Inflammatory macrophage (primary cell): ENCODE results near the gene CCDC51.
"Not testable (repeated sequence)": the region's sequence is repeated elsewhere in the genome, so short reads cannot be mapped to it uniquely, and the experiment has no call there.

Source experiments
- DNase-seq, 2 donors: peaks; one replicate each; pipeline ENCODE4 v3.0.0-alpha.2; 2020 to 2022

Gene CCDC51

GRCh38 chr3:48465531-48466378 is 25.8 kb upstream of the CCDC51 start:
- DNase-seq, result peak; percentile 99

GRCh38 chr3:48465237-48465530 is 25.3 kb upstream of the CCDC51 start:
- DNase-seq, result no peak

GRCh38 chr3:48464713-48465221 is 24.8 kb upstream of the CCDC51 start:
- no peak for DNase-seq

GRCh38 chr3:48463703-48464102 is 23.8 kb upstream of the CCDC51 start:
- DNase-seq, result no peak

GRCh38 chr3:48461767-48462166 is 21.8 kb upstream of the CCDC51 start:
- not testable (repeated sequence) for DNase-seq

GRCh38 chr3:48460517-48460902 is 20.6 kb upstream of the CCDC51 start:
- DNase-seq, result no peak

- no peak for DNase-seq
These were observed 20.0 kb upstream of the CCDC51 start for GRCh38 chr3:48459773-48460516.

GRCh38 chr3:48459331-48459730 is 19.4 kb upstream of the CCDC51 start:
- DNase-seq, result no peak

- DNase-seq, result no peak
These were observed 16.5 kb upstream of the CCDC51 start for GRCh38 chr3:48456456-48456855.

- DNase-seq, result no peak
These were observed 11.4 kb upstream of the CCDC51 start for GRCh38 chr3:48451270-48451669.

- peak; percentile 87 to 91 for DNase-seq
These were observed 6.7 kb upstream of the CCDC51 start, which contains the start of gene ATRIP for GRCh38 chr3:48446425-48447193. Gene ATRIP, plus strand, starts transcription at chr3:48446737. Its CDS starts 109 bp downstream, at chr3:48446846.

- DNase-seq, result no peak
These were observed 6.1 kb upstream of the CCDC51 start for GRCh38 chr3:48446043-48446424.

- no peak for DNase-seq
These were observed 5.5 kb upstream of the CCDC51 start for GRCh38 chr3:48445277-48445882.

GRCh38 chr3:48441940-48442339 is 2.0 kb upstream of the CCDC51 start:
- no peak for DNase-seq

- DNase-seq, result peak in 1 of 2 donors; percentile 9
These were observed 655 bp upstream of the CCDC51 start for GRCh38 chr3:48440590-48440958.

GRCh38 chr3:48437812-48438211 is 2.1 kb downstream of the CCDC51 start:
- no peak for DNase-seq

- no peak for DNase-seq
These were observed 3.1 kb downstream of the CCDC51 start for GRCh38 chr3:48436855-48437254.

GRCh38 chr3:48436477-48436787 is 3.5 kb downstream of the CCDC51 start:
- no peak for DNase-seq

- peak; percentile 81 to 87 for DNase-seq
These were observed 4.0 kb downstream of the CCDC51 start for GRCh38 chr3:48435774-48436476.

- no peak for DNase-seq
These were observed 4.7 kb downstream of the CCDC51 start for GRCh38 chr3:48435223-48435595.

GRCh38 chr3:48434591-48435222 is 5.2 kb downstream of the CCDC51 start:
- no peak for DNase-seq
